Measurements from ENCODE around the gene CTSH. TPM values are rescaled to one million over a fixed set of nuclear protein-coding genes. Genes with fewer than 3 reads are reported as not detected.
A peak's percentile ranks its signal among the peaks of the same experiment; 100 is the strongest.

CTSH gene
- total and polyA plus RNA-seq, 5 donors from 2014 or later = 9.6 to 51.5 (median 35.5) TPM

DNA sequence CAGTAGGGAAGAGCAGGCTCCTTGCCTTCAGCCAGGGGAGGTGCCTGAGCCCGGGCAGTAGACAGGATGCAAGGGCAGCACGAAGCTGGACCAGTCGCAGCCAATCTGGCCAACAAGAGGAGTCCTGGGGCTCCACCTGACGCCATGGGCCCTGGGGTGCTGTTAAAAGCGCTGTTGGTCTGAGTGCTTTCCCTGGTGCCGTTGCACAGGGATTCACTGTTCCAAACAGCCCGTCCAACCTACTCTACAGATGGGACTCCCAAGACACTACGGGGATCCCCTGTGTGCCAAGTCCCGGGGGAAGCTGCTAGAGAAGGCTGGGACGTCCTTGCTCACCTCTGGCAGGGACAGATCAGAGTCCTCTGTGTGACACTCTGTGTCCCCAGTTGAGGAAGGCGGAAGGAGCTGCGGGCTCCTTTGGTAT is 632 bp downstream of the CTSH start:
- H3K4me1 ChIP-seq (ENCODE audit: control insufficient read depth, insufficient read depth, low read length, poor library complexity, severe bottlenecking) = peaks cover 11% of the 10 kb centered on the region
- Mint-ChIP-seq H3K9me3 (no peaks in the 10 kb centered on the region), H3K4me3 (peak overlapping the region; percentile 71 to 94 (median 80)), H3K36me3 (peaks cover 2% of the 10 kb centered on the region), H3K27ac (peak overlapping the region in 1 of 3 donors; percentile 9), H3K4me1 (peaks cover 0 to 21% (median 8%) of the 10 kb centered on the region in 4 donors), H3K27me3 (peaks cover 11% of the 10 kb centered on the region)
- H3K36me3 ChIP-seq (ENCODE audit: control insufficient read depth, insufficient read depth, low read length) = no peaks in the 10 kb centered on the region
- H3K4me3 ChIP-seq (ENCODE audit: low read depth, low read length) = peak overlapping the region; percentile 37
- peak; percentile 7 to 12 for ATAC-seq (ENCODE audit: low read depth in 2 of 2)
- no peak for DNase-seq
- H3K27me3 ChIP-seq (ENCODE audit: control insufficient read depth, insufficient read depth, low read length) = no peaks in the 10 kb centered on the region
- H3K27ac ChIP-seq (ENCODE audit: insufficient read depth, low read length, poor library complexity, severe bottlenecking) = no peak overlapping the region
- H3K9me3 ChIP-seq (ENCODE audit: control insufficient read depth in 2 of 2, low read length in 2 of 2) = no peaks in the 10 kb centered on the region

DNA sequence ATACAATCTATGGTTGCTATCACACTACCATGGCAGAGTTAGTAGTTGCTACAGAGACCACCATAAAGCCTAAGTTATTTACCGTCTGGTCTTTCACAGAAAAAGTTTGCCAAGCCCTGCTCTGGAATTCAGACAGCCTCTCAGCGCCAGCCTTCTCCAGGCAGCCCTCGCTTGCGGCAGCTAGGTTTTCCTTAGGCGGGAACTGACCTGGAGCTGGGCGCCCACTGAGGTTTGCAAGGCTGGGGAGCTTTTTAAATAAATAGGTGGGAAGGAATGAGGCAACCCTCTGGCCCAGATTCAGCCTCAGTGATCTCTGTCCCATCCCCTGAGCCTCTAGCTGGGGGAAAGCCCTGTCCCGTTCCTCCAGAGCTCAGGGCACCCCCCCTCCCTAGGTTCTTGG is 1.2 kb downstream of the CTSH start:
- H3K4me3 Mint-ChIP-seq = peak overlapping the region; percentile 71 to 94 (median 80)
- no peaks in the 10 kb centered on the region for H3K36me3 ChIP-seq (ENCODE audit: control insufficient read depth, insufficient read depth, low read length)
- H3K36me3 Mint-ChIP-seq = peaks cover 3% of the 10 kb centered on the region
- H3K4me1 Mint-ChIP-seq = peaks cover under 1 to 26% (median 12%) of the 10 kb centered on the region in 4 donors
- H3K27me3 ChIP-seq (ENCODE audit: control insufficient read depth, insufficient read depth, low read length) = no peaks in the 10 kb centered on the region
- H3K27ac ChIP-seq (ENCODE audit: insufficient read depth, low read length, poor library complexity, severe bottlenecking) = no peak overlapping the region
- no peak overlapping the region for H3K27ac Mint-ChIP-seq
- no peak for DNase-seq
- peaks cover 14% of the 10 kb centered on the region for H3K4me1 ChIP-seq (ENCODE audit: control insufficient read depth, insufficient read depth, low read length, poor library complexity, severe bottlenecking)
- H3K9me3 Mint-ChIP-seq = no peaks in the 10 kb centered on the region
- H3K27me3 Mint-ChIP-seq = peaks cover 7% of the 10 kb centered on the region
- no peak for ATAC-seq (ENCODE audit: low read depth in 2 of 2)
- no peaks in the 10 kb centered on the region for H3K9me3 ChIP-seq (ENCODE audit: control insufficient read depth in 2 of 2, low read length in 2 of 2)
- H3K4me3 ChIP-seq (ENCODE audit: low read depth, low read length) = no peak overlapping the region

DNA sequence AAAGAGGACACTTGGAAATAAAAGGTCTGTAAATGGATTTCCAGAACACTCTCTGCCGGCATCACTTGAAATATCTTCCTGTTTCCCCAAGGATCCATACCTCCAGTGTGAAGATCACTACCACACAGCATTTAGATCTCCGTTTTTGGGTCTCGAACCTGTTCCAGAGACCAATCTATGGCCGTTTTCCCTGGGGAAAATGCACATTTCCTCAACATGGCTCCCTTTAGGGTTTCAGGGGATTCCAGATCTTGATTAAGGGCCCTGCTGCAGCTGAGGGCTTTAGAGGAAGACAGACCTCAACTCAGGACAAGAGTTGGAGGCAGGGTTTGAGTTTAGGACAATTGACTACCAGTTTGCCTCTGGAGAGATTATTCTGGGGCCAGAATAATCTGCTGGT is 2.1 kb downstream of the CTSH start:
- no peak for ATAC-seq (ENCODE audit: low read depth in 2 of 2)
- peak overlapping the region in 2 of 4 donors; percentile 65 to 71 for H3K4me3 Mint-ChIP-seq
- Histone ChIP-seq H3K9me3 (ENCODE audit: control insufficient read depth in 2 of 2, low read length in 2 of 2) (no peaks in the 10 kb centered on the region), H3K27ac (ENCODE audit: insufficient read depth, low read length, poor library complexity, severe bottlenecking) (no peak overlapping the region), H3K27me3 (ENCODE audit: control insufficient read depth, insufficient read depth, low read length) (no peaks in the 10 kb centered on the region), H3K4me1 (ENCODE audit: control insufficient read depth, insufficient read depth, low read length, poor library complexity, severe bottlenecking) (peaks cover 14% of the 10 kb centered on the region), H3K4me3 (ENCODE audit: low read depth, low read length) (no peak overlapping the region), H3K36me3 (ENCODE audit: control insufficient read depth, insufficient read depth, low read length) (no peaks in the 10 kb centered on the region)
- H3K9me3 Mint-ChIP-seq = peaks cover 0 to 3% (median 0%) of the 10 kb centered on the region in 7 donors
- H3K27ac Mint-ChIP-seq = no peak overlapping the region
- peaks cover 16% of the 10 kb centered on the region for H3K27me3 Mint-ChIP-seq
- peaks cover 5 to 31% (median 15%) of the 10 kb centered on the region in 4 donors for H3K4me1 Mint-ChIP-seq
- DNase-seq = no peak
- peaks cover 3% of the 10 kb centered on the region for H3K36me3 Mint-ChIP-seq

DNA sequence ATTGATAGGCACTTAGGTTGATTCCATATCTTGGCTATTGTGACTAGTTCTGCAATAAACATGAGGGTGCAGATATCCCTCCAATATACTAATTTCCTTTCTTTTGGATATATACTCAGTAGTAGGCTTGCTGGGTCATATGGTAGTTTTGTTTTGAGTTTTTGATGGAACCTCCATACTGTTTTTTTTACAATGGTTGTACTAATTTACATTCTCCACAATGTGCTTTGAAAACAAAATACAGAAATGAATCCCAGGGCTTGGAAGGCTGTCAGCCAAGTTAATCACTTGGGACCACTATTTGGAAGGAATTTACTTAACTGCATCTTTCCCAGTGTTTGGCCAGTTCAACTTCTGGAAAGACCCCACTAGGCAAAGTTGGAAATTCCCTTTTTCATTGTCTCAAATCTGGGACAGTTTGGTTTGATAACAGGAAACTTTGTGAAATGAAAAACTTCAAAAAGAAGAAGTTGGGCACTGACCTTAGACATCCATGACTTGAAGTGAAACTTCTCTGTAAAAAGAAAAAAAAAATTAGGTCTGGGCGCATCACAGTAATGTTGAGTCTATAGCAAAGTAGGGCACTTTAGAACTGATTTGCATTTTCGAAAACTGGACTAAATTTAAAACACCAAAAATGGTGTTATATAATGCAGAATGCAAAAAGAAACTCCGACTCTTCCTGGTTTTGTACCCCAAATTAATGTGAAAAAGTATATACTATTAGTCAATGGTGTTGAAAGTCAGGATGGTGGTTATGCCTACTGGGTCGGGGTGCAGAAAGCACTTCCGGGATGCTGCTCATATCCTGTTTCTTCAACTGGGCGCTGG is 6.0 kb downstream of the CTSH start:
- Mint-ChIP-seq H3K9me3 (peaks cover 0 to 3% (median 0%) of the 10 kb centered on the region in 7 donors), H3K27ac (peak overlapping the region; percentile 4 to 83 (median 32)), H3K27me3 (peaks cover 22% of the 10 kb centered on the region), H3K36me3 (peaks cover 3% of the 10 kb centered on the region), H3K4me1 (peaks cover 5 to 27% (median 16%) of the 10 kb centered on the region in 4 donors), H3K4me3 (peak overlapping the region; percentile 5 to 75 (median 30))
- H3K4me1 ChIP-seq (ENCODE audit: control insufficient read depth, insufficient read depth, low read length, poor library complexity, severe bottlenecking) = peaks cover 18% of the 10 kb centered on the region
- peaks cover 2% of the 10 kb centered on the region for H3K27me3 ChIP-seq (ENCODE audit: control insufficient read depth, insufficient read depth, low read length)
- ATAC-seq (ENCODE audit: low read depth in 2 of 2) = peak; percentile 31 to 67
- peak in 1 of 3 donors; percentile 81 for DNase-seq
- no peak overlapping the region for H3K27ac ChIP-seq (ENCODE audit: insufficient read depth, low read length, poor library complexity, severe bottlenecking)
- no peaks in the 10 kb centered on the region for H3K9me3 ChIP-seq (ENCODE audit: control insufficient read depth in 2 of 2, low read length in 2 of 2)
- peak overlapping the region; percentile 51 for H3K4me3 ChIP-seq (ENCODE audit: low read depth, low read length)
- H3K36me3 ChIP-seq (ENCODE audit: control insufficient read depth, insufficient read depth, low read length) = no peaks in the 10 kb centered on the region

- Mint-ChIP-seq H3K27me3 (peaks cover 22% of the 10 kb centered on the region), H3K27ac (no peak overlapping the region), H3K4me1 (peaks cover 5 to 22% (median 14%) of the 10 kb centered on the region in 4 donors), H3K36me3 (peaks cover 3% of the 10 kb centered on the region), H3K4me3 (peak overlapping the region in 2 of 4 donors; percentile 9 to 31), H3K9me3 (peaks cover 0 to 3% (median 0%) of the 10 kb centered on the region in 7 donors)
- DNase-seq = peak in 1 of 3 donors; percentile 90
- ATAC-seq (ENCODE audit: low read depth in 2 of 2) = peak in 1 of 2 donors; percentile 12
- peaks cover 13% of the 10 kb centered on the region for H3K4me1 ChIP-seq (ENCODE audit: control insufficient read depth, insufficient read depth, low read length, poor library complexity, severe bottlenecking)
- no peak overlapping the region for H3K27ac ChIP-seq (ENCODE audit: insufficient read depth, low read length, poor library complexity, severe bottlenecking)
- H3K27me3 ChIP-seq (ENCODE audit: control insufficient read depth, insufficient read depth, low read length) = peaks cover 2% of the 10 kb centered on the region
- no peak overlapping the region for H3K4me3 ChIP-seq (ENCODE audit: low read depth, low read length)
- no peaks in the 10 kb centered on the region for H3K36me3 ChIP-seq (ENCODE audit: control insufficient read depth, insufficient read depth, low read length)
- H3K9me3 ChIP-seq (ENCODE audit: control insufficient read depth in 2 of 2, low read length in 2 of 2) = no peaks in the 10 kb centered on the region
Observed at GRCh38 chr15:78937132-78937739, 7.6 kb downstream of the CTSH start.

- H3K9me3 ChIP-seq (ENCODE audit: control insufficient read depth in 2 of 2, low read length in 2 of 2) = no peaks in the 10 kb centered on the region
- ATAC-seq (ENCODE audit: low read depth in 2 of 2) (no peak), DNase-seq (no peak)
- no peak overlapping the region for H3K27ac ChIP-seq (ENCODE audit: insufficient read depth, low read length, poor library complexity, severe bottlenecking)
- H3K27me3 ChIP-seq (ENCODE audit: control insufficient read depth, insufficient read depth, low read length) = peaks cover 2% of the 10 kb centered on the region
- H3K36me3 ChIP-seq (ENCODE audit: control insufficient read depth, insufficient read depth, low read length) = no peaks in the 10 kb centered on the region
- peaks cover 0 to 3% (median 0%) of the 10 kb centered on the region in 7 donors for H3K9me3 Mint-ChIP-seq
- peaks cover 3% of the 10 kb centered on the region for H3K36me3 Mint-ChIP-seq
- H3K4me1 ChIP-seq (ENCODE audit: control insufficient read depth, insufficient read depth, low read length, poor library complexity, severe bottlenecking) = peaks cover 13% of the 10 kb centered on the region
- peak overlapping the region in 1 of 3 donors; percentile 76 for H3K27ac Mint-ChIP-seq
- H3K4me3 Mint-ChIP-seq = no peak overlapping the region
- peaks cover 22% of the 10 kb centered on the region for H3K27me3 Mint-ChIP-seq
- no peak overlapping the region for H3K4me3 ChIP-seq (ENCODE audit: low read depth, low read length)
- peaks cover 5 to 20% (median 13%) of the 10 kb centered on the region in 4 donors for H3K4me1 Mint-ChIP-seq
Observed at GRCh38 chr15:78934655-78935023, 10.2 kb downstream of the CTSH start.

- no peak for DNase-seq
- Histone ChIP-seq H3K4me3 (ENCODE audit: low read depth, low read length) (no peak overlapping the region), H3K27ac (ENCODE audit: insufficient read depth, low read length, poor library complexity, severe bottlenecking) (no peak overlapping the region), H3K36me3 (ENCODE audit: control insufficient read depth, insufficient read depth, low read length) (no peaks in the 10 kb centered on the region), H3K4me1 (ENCODE audit: control insufficient read depth, insufficient read depth, low read length, poor library complexity, severe bottlenecking) (peaks cover 9% of the 10 kb centered on the region), H3K27me3 (ENCODE audit: control insufficient read depth, insufficient read depth, low read length) (peaks cover 2% of the 10 kb centered on the region), H3K9me3 (ENCODE audit: control insufficient read depth in 2 of 2, low read length in 2 of 2) (no peaks in the 10 kb centered on the region)
- Mint-ChIP-seq H3K27ac (peak overlapping the region in 1 of 3 donors; percentile 76), H3K36me3 (no peaks in the 10 kb centered on the region), H3K4me1 (peaks cover 4 to 15% (median 8%) of the 10 kb centered on the region in 4 donors), H3K9me3 (peaks cover 0 to 3% (median 0%) of the 10 kb centered on the region in 7 donors), H3K27me3 (peaks cover 22% of the 10 kb centered on the region), H3K4me3 (no peak overlapping the region)
- no peak for ATAC-seq (ENCODE audit: low read depth in 2 of 2)
Observed at GRCh38 chr15:78933823-78934654, 10.8 kb downstream of the CTSH start.

Measured in CD4-positive, CD25-positive, alpha-beta regulatory T cell (primary cell).